Stimulated activated CD8-positive, alpha-beta memory T cell treated with anti-CD3 and anti-CD28 coated beads, Interleukin-7, amount 100 ng/mL, for 4 hours (primary cell): ENCODE measurements around the gene TTLL7.
"Not testable (repeated sequence)": the region's sequence is repeated elsewhere in the genome, so short reads cannot be mapped to it uniquely, and the experiment has no call there.

ENCODE experiments used
- DNase-seq, 2 donors: peaks; one replicate each; pipeline ENCODE4 v3.0.0-alpha.2; 2020; ENCODE audit warnings: low read depth in 2 of 2

TTLL7 gene

DNA sequence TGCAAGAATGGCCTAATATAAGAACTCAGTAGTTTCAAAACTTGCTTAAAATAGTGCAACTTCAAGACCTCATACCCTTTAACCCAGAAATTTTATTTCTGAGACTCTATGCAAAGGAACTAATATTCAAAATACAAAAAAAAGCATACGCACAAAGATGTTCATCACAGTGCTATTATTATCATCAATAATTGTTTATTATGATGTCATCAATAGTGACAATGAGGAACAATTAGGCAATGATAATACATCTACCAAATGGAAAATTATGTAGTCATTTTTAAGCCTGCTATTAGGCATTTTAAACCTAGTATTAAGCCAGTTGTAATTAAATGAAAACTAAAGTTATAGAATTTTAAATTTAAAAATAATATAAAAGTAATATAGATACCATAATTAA lies 3.3 kb downstream of the TTLL7 start:
- DNase-seq: no peak

DNA sequence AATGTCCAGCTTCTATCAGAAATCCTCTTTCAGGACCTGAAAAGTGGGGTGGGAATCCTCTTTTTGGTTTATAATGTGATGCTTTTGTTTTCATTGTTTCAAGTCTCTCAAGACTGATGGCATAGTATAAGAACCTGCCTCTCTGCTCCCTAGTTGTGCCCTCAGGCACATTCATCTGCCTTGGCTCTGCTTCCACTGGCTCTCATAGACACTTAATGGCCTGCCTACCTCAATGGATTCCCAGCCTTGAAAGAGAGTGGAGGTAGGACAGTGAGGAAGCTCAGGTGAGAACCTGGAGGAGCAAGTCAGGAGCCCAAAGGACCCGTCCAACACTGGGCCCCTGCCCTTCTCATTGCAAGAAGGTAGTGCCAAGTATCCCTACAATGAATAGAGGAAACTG lies 4.8 kb downstream of the TTLL7 start:
- no peak for DNase-seq

DNA sequence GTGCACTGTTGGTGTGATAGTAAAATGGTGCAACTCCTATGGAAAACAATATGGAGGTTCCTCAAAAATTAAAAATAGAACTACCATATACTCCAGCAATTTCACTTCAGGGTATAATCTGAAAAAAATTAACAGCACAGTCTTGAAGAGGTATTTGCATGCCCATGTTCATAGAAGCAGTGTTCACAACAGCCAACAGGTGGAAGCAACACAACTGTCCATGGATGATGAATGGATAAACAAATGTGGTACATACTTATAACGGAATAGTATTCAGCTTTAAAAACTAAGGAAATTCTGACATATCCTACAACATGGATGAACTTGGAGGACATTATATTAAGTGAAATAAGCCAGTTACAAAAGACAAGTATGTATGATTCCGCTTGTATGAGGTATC lies 8.2 kb downstream of the TTLL7 start:
- DNase-seq: no peak

GRCh38 chr1:83985048-83985447 lies 13.9 kb downstream of the TTLL7 start:
- DNase-seq: no peak

GRCh38 chr1:83983918-83984317 lies 15.0 kb downstream of the TTLL7 start:
- DNase-seq: not testable (repeated sequence)

GRCh38 chr1:83978056-83978455 lies 20.9 kb downstream of the TTLL7 start:
- no peak for DNase-seq

DNA sequence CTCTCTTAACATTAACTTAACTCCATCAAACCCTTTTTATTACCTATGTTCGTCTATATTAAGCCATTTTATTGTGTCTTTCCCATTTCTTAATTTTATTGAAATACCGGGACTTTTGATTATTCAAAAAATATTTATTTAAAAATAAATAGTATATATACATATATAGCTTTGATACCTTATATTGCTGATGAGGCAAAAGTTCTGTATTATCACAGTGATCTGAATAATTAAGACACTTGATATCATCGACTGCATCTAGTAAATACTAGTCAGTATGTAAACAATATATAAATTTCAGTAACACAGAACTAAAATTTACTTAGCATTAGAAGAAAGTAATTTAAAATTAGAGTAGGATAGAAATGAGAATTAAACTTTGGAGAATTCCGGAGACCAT lies 22.0 kb downstream of the TTLL7 start:
- DNase-seq: no peak

DNA sequence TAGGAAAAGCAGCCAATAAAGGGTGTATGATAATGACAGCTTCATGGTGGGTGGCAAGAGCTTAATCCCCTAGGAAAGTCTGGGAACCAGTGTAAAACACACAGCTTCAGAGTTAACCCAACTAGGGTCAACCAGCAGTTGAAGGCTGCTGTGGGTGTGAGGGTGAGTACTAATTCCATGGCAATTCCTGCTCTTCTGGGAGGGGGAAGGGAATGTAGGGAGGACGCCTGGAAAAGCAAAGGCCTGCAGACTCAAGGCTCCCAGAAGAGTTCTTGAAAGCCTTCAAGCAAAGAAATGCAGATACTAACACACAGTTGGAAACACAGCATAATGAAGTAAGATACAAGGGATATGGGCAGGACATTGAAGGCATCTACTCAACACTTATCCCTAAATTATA lies 28.1 kb downstream of the TTLL7 start:
- no peak for DNase-seq

GRCh38 chr1:83970114-83970513 lies 28.8 kb downstream of the TTLL7 start:
- DNase-seq: no peak

- no peak for DNase-seq
Observed at GRCh38 chr1:83967336-83967735, 31.6 kb downstream of the TTLL7 start.

DNA sequence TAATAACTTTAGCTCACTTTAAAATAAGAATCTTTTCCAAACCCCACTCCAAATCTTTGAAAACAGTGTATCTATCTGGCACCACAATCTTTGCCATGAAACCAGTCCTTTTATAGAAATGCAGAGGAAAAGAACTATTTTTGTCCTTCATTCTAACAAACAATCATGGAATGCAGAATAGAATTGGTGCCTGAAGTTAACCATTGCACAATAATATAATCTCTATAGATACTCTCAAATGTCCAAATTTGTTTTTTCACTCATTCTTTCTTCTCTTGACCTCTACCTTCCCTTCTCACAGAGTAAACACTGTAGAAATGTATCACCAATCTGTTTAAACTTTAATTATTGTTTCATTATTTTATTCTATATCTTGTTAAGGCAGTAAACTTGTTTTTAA lies 34.8 kb downstream of the TTLL7 start:
- DNase-seq: no peak

- no peak for DNase-seq
Observed at GRCh38 chr1:83961571-83962295, 37.2 kb downstream of the TTLL7 start.

DNA sequence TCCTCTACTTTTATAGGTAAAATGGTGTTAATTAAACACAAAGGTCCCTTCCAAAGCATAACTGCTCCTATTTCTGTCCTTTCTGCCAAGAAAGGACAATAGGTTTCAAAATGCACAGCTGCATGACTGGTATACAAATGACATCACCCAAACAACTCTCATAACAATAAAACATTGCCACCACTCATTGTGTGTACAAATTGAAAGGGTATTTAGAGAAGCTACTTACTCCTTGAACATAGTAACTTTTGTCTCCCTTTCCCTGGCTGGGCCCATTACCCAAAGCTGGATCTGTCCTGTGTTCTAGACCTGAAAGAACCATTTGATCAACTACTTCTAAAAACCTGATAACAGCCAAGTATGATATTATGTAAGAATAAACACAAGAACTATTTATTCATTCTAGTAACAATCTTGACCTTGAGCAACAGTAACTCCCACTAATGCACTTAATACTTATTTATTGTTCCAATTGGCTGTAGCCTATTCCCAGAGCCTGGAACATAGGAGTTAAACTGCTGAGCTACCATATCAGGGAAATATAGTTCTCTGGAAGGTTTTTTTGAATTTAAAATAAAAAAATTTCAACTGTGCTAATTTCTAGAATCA lies 38.2 kb downstream of the TTLL7 start:
- no peak for DNase-seq

DNA sequence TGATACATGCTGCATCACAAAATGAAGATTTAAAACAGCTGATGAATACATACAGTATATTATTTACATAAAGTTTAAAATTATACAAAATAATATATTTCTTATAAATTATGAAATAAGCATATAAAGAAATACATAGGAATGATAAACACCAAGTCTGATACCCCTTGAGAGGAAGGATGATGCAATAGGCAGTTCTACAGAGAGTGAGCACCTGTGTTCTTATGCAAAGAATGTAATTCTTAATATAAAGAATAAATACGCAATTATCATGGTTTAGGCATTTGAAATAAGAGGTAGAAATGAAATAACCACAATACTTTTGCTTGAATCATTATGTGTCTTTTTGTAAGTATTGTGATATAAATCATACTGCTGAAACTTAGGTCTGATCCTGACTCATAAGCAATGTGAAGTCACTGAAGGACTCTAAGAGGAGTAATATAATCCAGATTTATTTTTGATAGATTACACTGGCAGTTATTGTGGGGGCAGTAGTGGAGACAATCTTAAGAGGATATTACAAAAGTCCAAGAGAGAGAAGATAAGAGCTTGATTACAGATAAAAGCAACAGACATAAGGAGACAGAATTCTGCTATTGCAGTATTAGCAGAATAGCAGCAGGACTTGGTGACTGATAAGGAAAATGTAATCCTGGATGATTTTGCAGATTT lies 39.0 kb downstream of the TTLL7 start:
- DNase-seq: no peak

DNA sequence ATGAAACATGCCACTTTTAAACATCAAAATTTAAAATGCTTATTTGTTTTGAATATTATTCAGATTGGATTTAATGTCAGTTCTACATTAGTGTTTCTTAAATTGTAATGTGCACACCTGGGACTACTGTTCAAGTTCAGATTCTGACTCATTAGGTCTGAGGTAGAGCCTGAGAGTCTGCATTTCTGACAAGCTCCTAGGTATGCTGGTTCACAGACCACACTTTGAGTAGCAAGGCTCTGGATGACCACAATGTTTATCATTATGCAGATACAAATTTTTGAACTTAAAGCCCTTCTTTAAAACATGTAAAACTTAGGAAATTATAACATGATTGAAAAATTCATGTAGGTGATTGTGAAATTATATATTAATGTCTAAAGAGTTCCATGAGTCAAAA lies 40.2 kb downstream of the TTLL7 start:
- DNase-seq: no peak

- DNase-seq: no peak
Observed at GRCh38 chr1:83954166-83954823, 44.6 kb downstream of the TTLL7 start.

- no peak for DNase-seq
Observed at GRCh38 chr1:83950106-83950661, 48.7 kb downstream of the TTLL7 start.

GRCh38 chr1:83942914-83943313 lies 56.0 kb downstream of the TTLL7 start:
- DNase-seq: no peak

GRCh38 chr1:83934550-83934949 lies 64.4 kb downstream of the TTLL7 start:
- DNase-seq: no peak

GRCh38 chr1:83932693-83933092 lies 66.2 kb downstream of the TTLL7 start:
- DNase-seq: no peak

DNA sequence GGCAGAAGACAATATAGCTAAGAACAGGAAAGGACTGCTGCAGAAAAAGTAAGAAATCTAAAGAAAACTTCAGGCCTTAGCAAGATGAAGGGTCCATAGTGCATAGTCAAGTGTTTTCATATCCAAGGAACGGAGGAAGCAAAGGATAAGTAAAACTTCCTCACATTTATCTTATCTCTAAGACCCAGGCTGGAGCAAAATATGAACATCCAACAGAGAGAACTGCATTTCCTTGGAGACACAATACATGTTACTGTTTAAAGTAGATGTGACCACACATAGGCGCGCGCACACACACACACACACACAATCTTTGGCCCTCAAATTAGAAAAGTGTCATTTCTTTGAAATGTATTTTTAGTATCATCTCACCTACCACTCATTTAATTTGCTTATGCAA lies 66.7 kb downstream of the TTLL7 start:
- DNase-seq: no peak

GRCh38 chr1:83931658-83932253 lies 67.2 kb downstream of the TTLL7 start:
- no peak for DNase-seq
